Aorta (tissue), 5 donors: ENCODE results near the gene NECAB2. TPM values are rescaled to one million over a fixed set of nuclear protein-coding genes. Genes with fewer than 3 reads are reported as not detected.

Experiments
- ATAC-seq: fragments of 200-7000 bp; cut with Tn5 transposase; one replicate; pipeline ENCODE4 v1.9.1; 2022; ENCODE audit warnings: moderate library complexity; ENCODE audit not compliant: low FRiP score
- DNase-seq, 2 donors: peaks; one replicate each; pipeline ENCODE4 v3.0.0-alpha.2; 2020
- H3K27ac ChIP-seq, 2 donors: one replicate each; pipeline ENCODE4 v1.5.1; 2013; ENCODE audit warnings: low read length in 2 of 2, mild to moderate bottlenecking in 2 of 2, moderate library complexity in 2 of 2, control low read depth in 1 of 2, inconsistent platforms in 1 of 2, low read depth in 1 of 2
- H3K27me3 ChIP-seq, 2 donors: one replicate each; pipeline ENCODE4 v1.6.1; 2013; ENCODE audit warnings: control low read depth in 1 of 2, low read length in 1 of 2, mild to moderate bottlenecking in 1 of 2, moderate library complexity in 1 of 2; ENCODE audit not compliant: insufficient read depth in 2 of 2, control insufficient read depth in 1 of 2
- H3K36me3 ChIP-seq, 2 donors: one replicate each; pipeline ENCODE4 v1.6.1; 2013; ENCODE audit warnings: control low read depth in 1 of 2, low read length in 1 of 2, mild to moderate bottlenecking in 1 of 2; ENCODE audit not compliant: insufficient read depth in 2 of 2, control insufficient read depth in 1 of 2
- H3K4me1 ChIP-seq, 2 donors: one replicate each; pipeline ENCODE4 v1.6.1; 2013; ENCODE audit warnings: low read length in 2 of 2, control low read depth in 1 of 2, mild to moderate bottlenecking in 1 of 2, moderate library complexity in 1 of 2; ENCODE audit not compliant: insufficient read depth in 2 of 2, control insufficient read depth in 1 of 2
- H3K4me3 ChIP-seq, 2 donors: one replicate each; pipeline ENCODE4 v1.5.1; 2013; ENCODE audit warnings: low read length in 2 of 2, control low read depth in 1 of 2, mild to moderate bottlenecking in 1 of 2
- H3K9me3 ChIP-seq: one replicate; pipeline ENCODE4 v1.6.1; 2013; ENCODE audit warnings: mild to moderate bottlenecking, low read length; ENCODE audit not compliant: control insufficient read depth
- WGBS, 2 donors: extraction: QIAGEN DNeasy Blood & Tissue Kit; methylation state at CpG; one replicate each; pipeline ENCODE4 v1.1.7; 2013; 5-methylcytosine and 5-hydroxymethylcytosine counted together
- intact Hi-C, 2 donors: fragments of 100-400 bp; cut with DNase I; formaldehyde crosslinking; loops; one replicate each; pipeline versions ENCODE4 v1.14.2 to v1.15.0; 2022
- polyA plus RNA-seq, 2 donors: library from polyadenylated mRNA; stranded (reverse); fragments of 200-250 nt; gene quantifications; one replicate each; pipeline ENCODE4 v1.2.3, GENCODE V29; 2013
- total RNA-seq, 2 donors: library from RNA; stranded (reverse); fragmentation: NEBNext Ultra II Directional; extraction: Animal tissue kit (Norgen Biotek cat#: 25700); gene quantifications; one replicate each; pipeline ENCODE4 v1.2.1, GENCODE V29; 2021
- donor health status: healthy with polysubstance abuse.
- donor health status: Bipolar disorder and iron deficiency.
- donor health status: DM: no; HTN: no; CAD: no.
- donor health status: DM: no; HTN: no; CAD: no.
- donor health status: DM: yes; HTN: yes; CAD: no.

Gene NECAB2
- total and polyA plus RNA-seq, 4 donors = 0.23 to 0.75 TPM; not detected in 2

DNA sequence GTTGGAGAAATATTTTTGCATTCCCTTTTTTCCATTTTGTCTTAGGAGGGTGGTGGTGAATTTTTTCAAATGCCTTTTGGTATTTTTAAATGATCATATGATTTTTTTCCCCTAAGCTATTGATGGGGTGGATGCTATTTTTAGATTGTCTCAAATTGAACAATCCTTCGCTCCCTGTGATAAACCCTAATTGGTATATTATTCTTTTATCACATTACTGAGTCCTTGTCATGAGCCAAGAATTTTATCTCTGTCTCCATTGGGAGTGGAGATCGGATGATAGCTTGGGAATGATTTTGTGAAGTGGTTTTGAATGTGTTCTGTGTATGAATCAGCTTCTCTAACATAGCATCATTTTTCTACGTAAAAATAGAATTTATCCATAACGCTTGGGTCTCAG, 15.4 kb downstream of the NECAB2 start:
- Histone ChIP-seq H3K4me1 (no peaks in the 10 kb centered on the region), H3K4me3 (no peak overlapping the region), H3K27ac (no peak overlapping the region), H3K9me3 (no peaks in the 10 kb centered on the region), H3K27me3 (peaks cover 0 to 2% of the 10 kb centered on the region in 2 donors), H3K36me3 (no peaks in the 10 kb centered on the region)
- 43 to 44% methylated on average over 4 of the region's 4 CpGs for WGBS, 2 donors
- intact Hi-C loops = no loop called here
- ATAC-seq (no peak), DNase-seq (no peak)

DNA sequence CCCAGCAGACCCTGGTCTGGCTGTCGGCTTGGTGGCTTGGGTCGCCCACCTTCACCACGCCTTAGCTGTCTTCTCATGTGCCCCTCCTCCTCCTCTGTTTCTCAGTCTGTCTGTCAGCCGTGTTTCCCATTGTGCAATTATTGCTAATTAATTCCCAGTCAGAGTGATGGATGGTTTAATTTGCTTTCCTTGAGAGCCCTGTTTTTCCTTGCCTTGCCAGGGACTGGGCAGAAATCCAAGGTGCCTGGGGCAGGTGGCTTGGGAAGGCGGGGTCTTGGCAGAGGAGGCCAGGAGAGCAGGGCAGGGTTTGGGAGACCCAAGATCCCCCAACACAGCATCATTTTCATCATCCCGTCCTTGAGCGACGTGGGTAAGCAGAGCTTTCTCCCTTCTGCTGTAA, 21.3 kb downstream of the NECAB2 start:
- Histone ChIP-seq H3K9me3 (no peaks in the 10 kb centered on the region), H3K36me3 (no peaks in the 10 kb centered on the region), H3K27ac (no peak overlapping the region), H3K4me1 (no peaks in the 10 kb centered on the region), H3K27me3 (no peaks in the 10 kb centered on the region), H3K4me3 (no peak overlapping the region)
- 42 to 43% methylated on average over 8 of the region's 8 CpGs for WGBS, 2 donors
- intact Hi-C loops = no loop called here
- ATAC-seq = no peak
- DNase-seq = peak in 1 of 2 donors; percentile 14

DNA sequence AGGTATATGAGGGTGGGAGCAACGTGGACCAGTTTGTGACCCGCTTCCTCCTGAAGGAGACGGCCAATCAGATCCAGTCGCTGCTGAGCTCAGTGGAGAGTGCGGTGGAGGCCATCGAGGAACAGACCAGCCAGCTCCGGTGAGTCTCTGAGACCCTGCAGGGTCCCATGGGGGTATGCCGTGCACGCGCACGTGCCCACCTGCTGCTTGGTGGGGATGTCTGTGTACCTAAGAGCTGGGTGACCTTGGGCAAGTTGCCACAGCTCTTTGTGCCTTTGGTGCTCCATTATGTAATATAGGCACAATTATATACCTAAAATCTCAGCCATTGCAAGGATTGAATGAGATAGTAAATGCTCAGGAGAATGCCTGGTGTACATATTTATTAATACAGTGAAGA, 22.4 kb downstream of the NECAB2 start:
- no peak for ATAC-seq
- WGBS, 2 donors = 89 to 94% methylated on average over 11 of the region's 11 CpGs
- intact Hi-C loops = no loop called here

DNA sequence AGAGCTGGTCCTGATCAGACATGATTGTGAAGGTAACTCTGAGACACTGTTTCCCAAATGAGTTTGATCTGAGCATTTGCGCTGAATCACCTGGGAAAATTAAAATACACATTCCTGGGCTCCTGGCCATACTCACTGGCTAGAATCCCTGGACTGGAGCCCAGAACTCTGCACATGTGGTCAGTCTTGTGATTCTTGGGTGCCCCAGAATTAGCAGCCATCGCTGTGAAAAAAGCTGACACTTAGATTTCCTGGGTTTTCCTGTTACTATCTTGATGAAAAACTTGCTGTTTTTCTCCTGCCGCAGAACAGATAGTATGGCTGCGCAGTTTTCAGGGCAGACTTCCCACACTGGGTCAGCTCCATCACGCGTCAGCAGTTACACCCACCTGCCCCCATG, 24.6 kb downstream of the NECAB2 start:
- ATAC-seq = no peak
- Histone ChIP-seq H3K4me3 (no peak overlapping the region), H3K4me1 (no peaks in the 10 kb centered on the region), H3K27ac (no peak overlapping the region), H3K36me3 (no peaks in the 10 kb centered on the region), H3K9me3 (no peaks in the 10 kb centered on the region), H3K27me3 (no peaks in the 10 kb centered on the region)
- intact Hi-C loops = no loop called here
- peak in 1 of 2 donors; percentile 51 for DNase-seq
- 44 to 45% methylated on average over 6 of the region's 6 CpGs for WGBS, 2 donors

More for the DNA sequence above, 22.4 kb downstream of the NECAB2 start:
- no peaks in the 10 kb centered on the region for H3K4me1 ChIP-seq
- H3K9me3 ChIP-seq = no peaks in the 10 kb centered on the region
- no peaks in the 10 kb centered on the region for H3K36me3 ChIP-seq
- no peak overlapping the region for H3K27ac ChIP-seq
- no peaks in the 10 kb centered on the region for H3K27me3 ChIP-seq
- peak in 1 of 2 donors; percentile 21 for DNase-seq
- H3K4me3 ChIP-seq = no peak overlapping the region

DNA sequence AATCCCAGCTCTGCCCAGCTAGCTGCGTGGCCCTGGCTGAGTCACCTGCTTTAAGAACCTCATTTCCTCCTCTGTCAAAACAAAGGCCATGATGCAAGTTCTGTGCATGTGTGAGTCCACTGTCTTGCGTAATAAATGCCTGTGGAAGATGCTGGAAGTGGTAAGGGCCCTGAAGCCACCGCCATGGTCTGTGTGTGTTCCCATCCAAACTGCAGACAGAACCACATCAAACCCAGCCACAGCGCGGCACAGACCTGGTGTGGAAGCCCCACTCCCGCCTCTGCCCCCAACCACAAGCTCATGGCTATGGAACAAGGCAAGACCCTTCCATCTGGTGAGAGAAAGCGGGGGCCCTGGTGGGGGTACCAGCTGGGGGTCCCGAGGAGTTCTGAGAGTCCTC, 26.0 kb downstream of the NECAB2 start:
- Histone ChIP-seq H3K36me3 (no peaks in the 10 kb centered on the region), H3K4me3 (no peak overlapping the region), H3K4me1 (no peaks in the 10 kb centered on the region), H3K9me3 (no peaks in the 10 kb centered on the region), H3K27me3 (no peaks in the 10 kb centered on the region), H3K27ac (no peak overlapping the region)
- WGBS, 2 donors = 89 to 92% methylated on average over 8 of the region's 8 CpGs
- DNase-seq = peak in 1 of 2 donors; percentile 45
- ATAC-seq = no peak
- intact Hi-C loops = no loop called here

DNA sequence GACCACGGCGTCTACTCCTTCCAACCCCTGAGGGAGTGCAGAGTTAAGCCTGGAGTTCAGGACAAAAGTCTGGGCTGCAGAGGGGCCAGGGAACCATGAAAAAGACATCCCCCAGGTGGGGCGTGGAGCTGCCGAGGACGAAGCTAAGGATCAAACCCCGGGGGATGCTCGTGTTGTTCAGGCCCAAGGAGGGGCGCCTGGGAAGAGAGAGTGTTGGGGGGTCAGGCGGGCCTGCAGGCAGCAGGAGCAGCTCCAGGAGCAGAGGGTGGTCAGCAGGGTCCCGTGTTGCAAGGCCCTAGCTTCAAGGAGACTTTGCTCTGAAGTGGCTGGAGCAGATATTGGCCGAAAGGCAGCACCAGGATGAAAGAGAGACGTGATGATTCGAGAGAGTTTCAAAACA, 26.7 kb downstream of the NECAB2 start:
- DNase-seq (peak in 1 of 2 donors; percentile 45), ATAC-seq (no peak)
- WGBS, 2 donors = 85 to 89% methylated on average over 13 of the region's 13 CpGs
- Histone ChIP-seq H3K36me3 (no peaks in the 10 kb centered on the region), H3K27me3 (no peaks in the 10 kb centered on the region), H3K9me3 (no peaks in the 10 kb centered on the region), H3K4me3 (no peak overlapping the region), H3K4me1 (no peaks in the 10 kb centered on the region), H3K27ac (no peak overlapping the region)
- intact Hi-C loops = no loop called here

DNA sequence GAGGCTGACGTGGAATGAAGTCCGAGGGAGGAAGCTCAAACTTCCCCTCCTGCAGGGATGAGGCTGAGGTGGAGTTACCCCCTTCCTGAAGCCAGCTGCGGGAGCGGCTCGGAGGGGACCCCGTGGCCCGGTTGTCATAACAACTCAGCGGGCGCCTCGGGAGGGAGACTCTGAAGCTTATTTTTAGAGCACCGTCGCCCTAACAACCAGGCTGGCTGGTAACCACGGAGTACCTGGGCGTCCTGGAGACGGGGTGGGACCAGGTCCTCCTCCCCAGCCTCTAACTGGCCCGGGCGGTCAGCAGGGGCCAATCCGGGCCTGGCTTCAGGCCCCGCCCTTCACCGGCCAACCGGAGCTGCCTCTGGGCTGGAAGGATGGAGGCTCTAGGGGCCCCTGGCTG, 27.7 kb downstream of the NECAB2 start:
- no peak overlapping the region for H3K4me3 ChIP-seq
- peak in 1 of 2 donors; percentile 35 for DNase-seq
- H3K4me1 ChIP-seq = no peaks in the 10 kb centered on the region
- intact Hi-C loops = no loop called here
- no peaks in the 10 kb centered on the region for H3K36me3 ChIP-seq
- no peaks in the 10 kb centered on the region for H3K27me3 ChIP-seq
- H3K9me3 ChIP-seq = no peaks in the 10 kb centered on the region
- ATAC-seq = no peak
- 8% methylated on average over 20 to 21 of the region's 21 CpGs for WGBS, 2 donors
- H3K27ac ChIP-seq = no peak overlapping the region

DNA sequence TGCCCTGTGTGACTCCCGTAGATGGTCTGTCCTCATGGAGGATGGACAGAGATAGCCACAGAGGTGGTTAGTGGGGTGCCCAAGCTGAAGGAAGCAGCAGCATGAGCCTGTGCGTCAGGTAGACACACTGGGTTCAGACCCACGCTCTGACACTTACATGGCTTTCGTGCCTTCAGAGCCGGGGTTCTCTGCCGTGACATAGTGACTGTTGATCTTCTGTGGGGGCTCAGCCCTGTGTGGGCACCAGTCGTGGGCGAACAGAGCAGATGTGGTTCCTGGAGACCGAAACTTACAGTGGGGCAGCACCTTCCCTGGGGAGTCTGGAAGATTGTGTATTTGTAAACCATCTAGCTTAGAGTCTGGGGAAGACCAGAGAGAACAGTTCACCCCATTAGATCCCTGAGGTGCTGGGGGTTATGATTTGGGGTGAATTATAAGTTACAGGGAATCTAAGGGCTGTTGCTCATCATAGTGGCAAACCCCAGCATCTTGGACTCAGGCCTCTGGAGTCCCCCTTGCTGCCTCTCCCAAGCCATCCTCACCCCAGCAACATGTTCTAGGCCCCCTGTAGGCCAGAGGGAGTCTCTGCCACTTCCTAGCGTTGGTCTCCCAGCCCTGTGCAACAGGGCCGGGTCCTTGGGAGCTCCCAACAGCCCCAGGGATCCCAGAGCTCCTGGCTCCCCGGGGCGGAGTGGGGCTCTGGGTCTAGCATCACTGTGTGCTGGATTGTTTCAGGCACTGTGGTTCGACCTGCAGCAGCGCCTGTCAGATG, 28.6 kb downstream of the NECAB2 start:
- no peaks in the 10 kb centered on the region for H3K27me3 ChIP-seq
- no peak overlapping the region for H3K4me3 ChIP-seq
- no peaks in the 10 kb centered on the region for H3K4me1 ChIP-seq
- no peaks in the 10 kb centered on the region for H3K36me3 ChIP-seq
- no peaks in the 10 kb centered on the region for H3K9me3 ChIP-seq
- ATAC-seq (no peak), DNase-seq (no peak)
- 84 to 90% methylated on average over 15 of the region's 15 CpGs for WGBS, 2 donors
- H3K27ac ChIP-seq = no peak overlapping the region
- intact Hi-C loops = no loop called here

DNA sequence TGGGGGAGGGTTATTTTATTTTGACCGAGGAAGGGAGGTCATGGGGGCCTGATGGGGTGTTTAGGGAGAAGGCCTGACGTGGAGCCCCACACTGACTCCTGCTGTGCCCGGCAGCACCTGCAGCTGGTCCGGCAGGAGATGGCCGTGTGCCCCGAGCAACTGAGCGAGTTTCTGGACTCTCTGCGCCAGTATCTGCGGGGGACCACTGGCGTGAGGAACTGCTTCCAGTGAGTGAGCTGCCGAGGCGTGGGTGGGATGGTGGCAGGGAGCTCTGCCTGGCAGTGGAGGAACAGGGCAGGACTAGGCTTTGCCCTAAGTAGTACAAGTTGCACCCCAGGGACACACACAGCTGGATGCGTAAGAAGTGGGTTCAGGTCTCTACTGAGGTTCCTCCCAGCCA, 30.0 kb downstream of the NECAB2 start:
- H3K4me1 ChIP-seq = no peaks in the 10 kb centered on the region
- H3K27me3 ChIP-seq = no peaks in the 10 kb centered on the region
- DNase-seq (no peak), ATAC-seq (no peak)
- 89 to 90% methylated on average over 13 of the region's 13 CpGs for WGBS, 2 donors
- intact Hi-C loops = no loop called here
- no peaks in the 10 kb centered on the region for H3K36me3 ChIP-seq
- H3K9me3 ChIP-seq = no peaks in the 10 kb centered on the region
- H3K4me3 ChIP-seq = no peak overlapping the region
- H3K27ac ChIP-seq = no peak overlapping the region
